Natural killer cell (primary cell): ENCODE measurements around the gene DAPK3. TPM values are rescaled to one million over a fixed set of nuclear protein-coding genes. Genes with fewer than 3 reads are reported as not detected.

Experiments used
- ATAC-seq, 3 donors: fragments of 150-1000 bp in 2 of 3; fragments of 200-7000 bp in 1 of 3; cut with Tn5 transposase; 1 replicate in 1 of 3; 2 replicates in 2 of 3; pipeline ENCODE4 v1.10.0; 2021; ENCODE audit warnings: mild to moderate bottlenecking in 2 of 3, moderate library complexity in 2 of 3
- DNase-seq, 2 donors: peaks; one replicate each; pipeline versions ENCODE4 v3.0.0 to v3.0.0-alpha.2; 2013 to 2021; ENCODE audit warnings: mixed read lengths in 1 of 2
- H3K27ac ChIP-seq: one replicate; pipeline ENCODE4 v1.5.1; 2013; ENCODE audit warnings: mild to moderate bottlenecking, low read length
- H3K27me3 ChIP-seq: one replicate; pipeline ENCODE4 v1.6.1; 2013; ENCODE audit warnings: low read length; ENCODE audit not compliant: control insufficient read depth, insufficient read depth
- H3K36me3 ChIP-seq: one replicate; pipeline ENCODE4 v1.6.1; 2013; ENCODE audit warnings: low read length; ENCODE audit not compliant: control insufficient read depth, insufficient read depth
- H3K4me1 ChIP-seq: one replicate; pipeline ENCODE4 v1.6.1; 2013; ENCODE audit warnings: low read length; ENCODE audit not compliant: control insufficient read depth, insufficient read depth
- H3K4me3 ChIP-seq: one replicate; pipeline ENCODE4 v1.5.1; 2013; ENCODE audit warnings: low read length
- H3K9me3 ChIP-seq: one replicate; pipeline ENCODE4 v1.6.1; 2013; ENCODE audit warnings: low read length; ENCODE audit not compliant: control insufficient read depth, insufficient read depth
- H3K27ac Mint-ChIP-seq, 2 donors: one replicate each; pipeline ENCODE4 v1.8.0; 2022; ENCODE audit warnings: mild to moderate bottlenecking in 2 of 2, mixed read lengths in 2 of 2, moderate library complexity in 1 of 2
- H3K27me3 Mint-ChIP-seq, 2 donors: one replicate each; pipeline ENCODE4 v1.8.0; 2022; ENCODE audit warnings: low read depth in 2 of 2, mixed read lengths in 2 of 2
- H3K36me3 Mint-ChIP-seq: one replicate; pipeline ENCODE4 v1.8.0; 2022; ENCODE audit warnings: mixed read lengths
- H3K4me1 Mint-ChIP-seq, 2 donors: one replicate each; pipeline ENCODE4 v1.8.0; 2022; ENCODE audit warnings: mixed read lengths in 2 of 2
- H3K4me3 Mint-ChIP-seq: one replicate; pipeline ENCODE4 v1.8.0; 2022; ENCODE audit warnings: mild to moderate bottlenecking, moderate library complexity, mixed read lengths
- H3K9me3 Mint-ChIP-seq, 2 donors: one replicate each; pipeline ENCODE4 v1.8.0; 2022; ENCODE audit warnings: mixed read lengths in 2 of 2
- WGBS: methylation state at CpG from one replicate; pipeline ENCODE4 v1.1.7; 2013; ENCODE audit warnings: missing lambda C conversion rate; ENCODE audit not compliant: insufficient coverage; 5-methylcytosine and 5-hydroxymethylcytosine counted together
- intact Hi-C: fragments of 100-400 bp; cut with micrococcal nuclease; formaldehyde crosslinking; loops from one replicate; pipeline ENCODE4 v1.14.2; 2022
- total RNA-seq, 4 donors: library from RNA; stranded (reverse); fragments of 120-200 nt in 1 of 4; gene quantifications; one replicate each; pipeline versions ENCODE4 v1.2.3 to v1.2.4, GENCODE V29; 2013 to 2022
- TF ChIP-seq, protein P1 (sequence below): fragments of 200-600 bp; IDR thresholded peaks from one replicate; pipeline ENCODE4 v1.8.0; 2022; ENCODE audit warnings: antibody characterized with exemption

The DAPK3 gene
- total RNA-seq, 3 donors from 2014 or later (not counting 1 experiment from before 2014, with no cell fraction given): 54.3 to 66.4 (median 58.1) TPM

DNA sequence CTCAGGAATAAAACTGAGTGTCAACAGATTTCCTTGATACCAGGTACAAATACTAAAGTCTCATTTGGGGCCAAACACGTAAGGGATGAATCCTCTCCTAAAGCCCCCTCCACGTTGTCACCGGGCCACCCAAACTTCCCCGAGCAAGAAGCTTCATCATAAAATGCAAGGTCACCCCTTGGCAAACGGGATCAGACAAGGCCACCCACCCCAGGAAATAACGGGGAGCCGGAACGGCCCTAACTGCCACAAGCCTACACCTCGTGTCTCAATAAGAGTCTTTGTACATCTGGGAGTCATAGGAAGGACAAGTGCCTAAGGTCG, 13.6 kb upstream of the DAPK3 start:
- Histone ChIP-seq H3K4me1 (peaks cover 64% of the 10 kb centered on the region), H3K27ac (peak overlapping the region; percentile 90), H3K27me3 (no peaks in the 10 kb centered on the region), H3K9me3 (no peaks in the 10 kb centered on the region), H3K4me3 (peak overlapping the region; percentile 76), H3K36me3 (peaks cover 47% of the 10 kb centered on the region)
- Mint-ChIP-seq H3K9me3 (no peaks in the 10 kb centered on the region), H3K4me1 (peaks cover 39 to 51% of the 10 kb centered on the region in 2 donors), H3K4me3 (peak overlapping the region; percentile 93), H3K36me3 (peaks cover 7% of the 10 kb centered on the region), H3K27me3 (no peaks in the 10 kb centered on the region), H3K27ac (peak overlapping the region; percentile 91 to 97)
- TF ChIP-seq, protein P1, sequence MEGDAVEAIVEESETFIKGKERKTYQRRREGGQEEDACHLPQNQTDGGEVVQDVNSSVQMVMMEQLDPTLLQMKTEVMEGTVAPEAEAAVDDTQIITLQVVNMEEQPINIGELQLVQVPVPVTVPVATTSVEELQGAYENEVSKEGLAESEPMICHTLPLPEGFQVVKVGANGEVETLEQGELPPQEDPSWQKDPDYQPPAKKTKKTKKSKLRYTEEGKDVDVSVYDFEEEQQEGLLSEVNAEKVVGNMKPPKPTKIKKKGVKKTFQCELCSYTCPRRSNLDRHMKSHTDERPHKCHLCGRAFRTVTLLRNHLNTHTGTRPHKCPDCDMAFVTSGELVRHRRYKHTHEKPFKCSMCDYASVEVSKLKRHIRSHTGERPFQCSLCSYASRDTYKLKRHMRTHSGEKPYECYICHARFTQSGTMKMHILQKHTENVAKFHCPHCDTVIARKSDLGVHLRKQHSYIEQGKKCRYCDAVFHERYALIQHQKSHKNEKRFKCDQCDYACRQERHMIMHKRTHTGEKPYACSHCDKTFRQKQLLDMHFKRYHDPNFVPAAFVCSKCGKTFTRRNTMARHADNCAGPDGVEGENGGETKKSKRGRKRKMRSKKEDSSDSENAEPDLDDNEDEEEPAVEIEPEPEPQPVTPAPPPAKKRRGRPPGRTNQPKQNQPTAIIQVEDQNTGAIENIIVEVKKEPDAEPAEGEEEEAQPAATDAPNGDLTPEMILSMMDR: no peak
- intact Hi-C loops: loop anchor here (10.0 kb wide), 1 partner anchor 200 kb away; the partner anchor contains the start of gene MATK
- ATAC-seq (peak; percentile 2 to 7 (median 2)), DNase-seq (no peak)
- WGBS: 1% methylated on average over 10 of the region's 10 CpGs

DNA sequence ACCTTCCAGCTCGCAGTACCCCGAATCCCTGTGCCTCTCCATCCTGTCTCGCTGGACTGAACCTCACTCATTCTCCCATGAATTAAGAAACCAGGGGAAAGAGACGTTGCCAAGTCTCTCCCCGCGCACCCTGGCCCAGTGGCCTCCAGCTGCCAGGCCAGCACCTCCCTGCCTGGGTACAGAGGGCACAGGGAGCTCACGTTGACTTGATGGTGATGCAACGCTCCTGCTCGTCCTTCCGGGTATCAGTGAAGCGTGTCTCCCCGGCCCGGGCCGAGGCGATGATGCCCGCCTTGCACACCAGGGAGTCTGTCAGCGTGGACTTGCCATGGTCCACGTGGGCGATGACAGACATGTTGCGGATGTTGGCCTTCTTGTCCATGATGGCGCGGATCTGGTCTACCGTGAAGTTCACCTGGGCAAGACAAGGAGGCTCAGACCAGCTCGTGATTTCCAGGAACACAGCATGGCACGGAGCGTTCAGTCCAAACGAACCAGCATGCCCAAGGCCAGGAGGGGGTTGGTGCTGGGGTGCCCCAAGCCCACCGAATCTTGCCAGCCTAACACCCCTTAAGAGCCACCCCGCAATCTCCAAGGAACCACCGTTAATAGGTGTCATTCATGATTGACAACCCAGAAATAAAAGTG, 13.2 kb upstream of the DAPK3 start:
- H3K4me1 Mint-ChIP-seq: peaks cover 39 to 51% of the 10 kb centered on the region in 2 donors
- peaks cover 7% of the 10 kb centered on the region for H3K36me3 Mint-ChIP-seq
- ATAC-seq: no peak
- TF ChIP-seq, protein P1: no peak
- no peaks in the 10 kb centered on the region for H3K9me3 Mint-ChIP-seq
- peaks cover 64% of the 10 kb centered on the region for H3K4me1 ChIP-seq
- H3K27ac ChIP-seq: peak overlapping the region; percentile 90
- H3K27me3 ChIP-seq: no peaks in the 10 kb centered on the region
- peak in 1 of 2 donors; percentile 52 for DNase-seq
- H3K4me3 ChIP-seq: peak overlapping the region; percentile 76
- H3K27ac Mint-ChIP-seq: peak overlapping the region; percentile 91 to 97
- intact Hi-C loops: loop anchor here (10.0 kb wide), 1 partner anchor 199 kb away; the partner anchor contains the start of gene MATK
- no peaks in the 10 kb centered on the region for H3K9me3 ChIP-seq
- peak overlapping the region; percentile 93 for H3K4me3 Mint-ChIP-seq
- H3K36me3 ChIP-seq: peaks cover 52% of the 10 kb centered on the region
- WGBS: 40% methylated on average over 30 of the region's 30 CpGs
- no peaks in the 10 kb centered on the region for H3K27me3 Mint-ChIP-seq

DNA sequence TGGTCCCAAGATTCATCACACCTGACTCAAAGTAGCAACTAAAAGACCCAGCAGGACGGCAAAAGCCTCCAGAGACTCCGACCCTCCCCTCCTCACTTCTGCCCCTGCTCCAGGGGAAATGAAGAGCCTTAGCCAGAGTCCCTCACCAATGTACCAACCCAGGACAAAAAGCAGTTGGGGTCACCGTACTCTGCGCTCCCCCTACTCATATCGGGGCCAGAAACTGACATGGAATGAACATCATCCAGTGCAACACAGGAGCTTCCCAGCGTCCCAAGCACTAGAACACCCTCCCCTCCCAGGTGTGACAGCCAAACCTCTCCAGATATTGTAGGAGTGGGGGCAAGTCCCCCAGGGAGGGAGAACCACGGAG, 12.6 kb upstream of the DAPK3 start:
- TF ChIP-seq, protein P1: no peak
- intact Hi-C loops: loop anchor here (10.0 kb wide), 1 partner anchor 199 kb away; the partner anchor contains the start of gene MATK
- Mint-ChIP-seq H3K4me1 (peaks cover 39 to 51% of the 10 kb centered on the region in 2 donors), H3K27ac (peak overlapping the region; percentile 91 to 97), H3K4me3 (peak overlapping the region; percentile 93), H3K9me3 (no peaks in the 10 kb centered on the region), H3K27me3 (no peaks in the 10 kb centered on the region), H3K36me3 (peaks cover 7% of the 10 kb centered on the region)
- Histone ChIP-seq H3K9me3 (no peaks in the 10 kb centered on the region), H3K36me3 (peaks cover 56% of the 10 kb centered on the region), H3K27me3 (no peaks in the 10 kb centered on the region), H3K27ac (peak overlapping the region; percentile 90), H3K4me1 (peaks cover 64% of the 10 kb centered on the region), H3K4me3 (no peak overlapping the region)
- WGBS: 70% methylated on average over 6 of the region's 7 CpGs
- no peak for ATAC-seq
- peak in 1 of 2 donors; percentile 20 for DNase-seq
